Hematopoietic multipotent progenitor cell treated with erythropoietin and hydrocortisone succinate and interleukin-3 and kit ligand, for 4 days (in vitro differentiated cells): Measurements from ENCODE around the gene OPA1.
"Not testable (repeated sequence)": the region's sequence is repeated elsewhere in the genome, so short reads cannot be mapped to it uniquely, and the experiment has no call there.

Experiments used
- DNase-seq: peaks from one replicate; pipeline ENCODE4 v3.0.0-alpha.2; 2015

OPA1 gene

DNA sequence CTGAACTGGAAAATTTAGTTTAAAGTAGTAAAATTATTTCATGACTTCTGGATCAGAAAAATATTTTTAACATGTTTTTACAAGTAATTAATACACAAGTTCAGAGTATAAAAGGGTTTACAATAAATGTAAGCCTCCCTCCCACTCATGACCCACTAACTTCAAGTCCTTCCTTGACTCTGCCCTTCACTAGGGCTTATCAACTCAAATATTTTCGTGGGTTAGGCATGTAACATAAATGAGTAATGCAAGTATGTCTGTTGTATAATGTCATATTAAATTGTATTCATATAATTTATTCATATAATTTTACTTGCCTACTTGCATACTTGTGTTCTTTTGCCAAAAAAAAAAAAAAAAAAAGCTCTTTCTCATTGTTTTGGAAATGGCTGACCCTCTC lies 3.4 kb upstream of the OPA1 start:
- peak; percentile 36 for DNase-seq

DNA sequence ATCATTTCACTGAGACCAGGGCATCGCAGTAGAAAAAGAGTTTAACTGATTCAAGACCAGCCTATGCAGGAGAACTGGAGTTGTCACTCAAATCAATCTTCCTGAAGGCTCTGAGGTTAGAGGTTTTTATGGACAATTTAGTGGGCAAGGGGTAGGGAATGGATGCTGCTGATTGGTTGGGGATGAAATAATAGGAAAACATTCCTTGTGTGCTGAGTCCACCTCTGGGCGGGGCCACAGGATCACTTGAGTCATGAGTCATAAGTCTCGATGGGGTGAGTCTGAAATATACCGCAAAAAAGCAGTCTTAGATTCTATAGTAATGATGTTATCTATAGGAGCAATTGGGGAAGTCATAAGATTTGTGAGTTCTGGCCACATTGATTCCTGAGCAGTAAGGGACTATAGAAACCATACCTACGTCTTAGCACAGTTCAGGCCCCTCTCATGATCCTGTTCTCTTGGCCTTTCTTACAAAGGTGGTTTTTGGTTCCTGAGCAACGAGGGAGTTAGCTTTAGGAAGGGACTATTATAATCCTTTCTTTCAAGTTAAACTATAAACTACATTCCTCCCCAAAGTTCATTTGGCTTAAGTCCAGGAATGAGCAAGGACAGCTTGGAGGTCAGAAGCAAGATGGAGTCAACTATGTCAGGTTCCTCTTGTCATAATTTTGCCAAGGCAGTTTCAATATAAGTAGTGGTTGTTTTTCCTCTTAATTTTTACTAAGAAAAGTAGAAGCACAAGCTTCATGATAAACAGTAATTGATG lies 2.7 kb upstream of the OPA1 start:
- peak; percentile 72 for DNase-seq

DNA sequence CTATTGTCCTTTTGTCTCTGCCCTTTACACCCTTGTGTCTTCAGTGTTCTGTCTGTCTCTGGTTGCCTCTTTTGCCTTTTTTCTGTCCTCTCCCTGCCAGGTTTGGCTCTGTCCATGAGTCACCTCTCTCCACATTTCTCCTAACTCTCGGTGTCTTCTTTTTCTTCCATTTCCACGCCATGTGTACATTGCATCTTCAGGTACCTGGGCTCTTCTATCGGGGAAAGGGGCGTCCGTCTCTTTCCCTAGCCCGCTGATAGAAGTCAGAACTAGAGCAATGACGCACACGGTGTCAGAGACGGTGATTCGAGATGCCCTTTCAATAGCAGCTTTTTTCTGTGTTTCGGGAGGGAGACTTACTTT lies 641 bp downstream of the OPA1 start:
- peak; percentile 60 for DNase-seq

DNA sequence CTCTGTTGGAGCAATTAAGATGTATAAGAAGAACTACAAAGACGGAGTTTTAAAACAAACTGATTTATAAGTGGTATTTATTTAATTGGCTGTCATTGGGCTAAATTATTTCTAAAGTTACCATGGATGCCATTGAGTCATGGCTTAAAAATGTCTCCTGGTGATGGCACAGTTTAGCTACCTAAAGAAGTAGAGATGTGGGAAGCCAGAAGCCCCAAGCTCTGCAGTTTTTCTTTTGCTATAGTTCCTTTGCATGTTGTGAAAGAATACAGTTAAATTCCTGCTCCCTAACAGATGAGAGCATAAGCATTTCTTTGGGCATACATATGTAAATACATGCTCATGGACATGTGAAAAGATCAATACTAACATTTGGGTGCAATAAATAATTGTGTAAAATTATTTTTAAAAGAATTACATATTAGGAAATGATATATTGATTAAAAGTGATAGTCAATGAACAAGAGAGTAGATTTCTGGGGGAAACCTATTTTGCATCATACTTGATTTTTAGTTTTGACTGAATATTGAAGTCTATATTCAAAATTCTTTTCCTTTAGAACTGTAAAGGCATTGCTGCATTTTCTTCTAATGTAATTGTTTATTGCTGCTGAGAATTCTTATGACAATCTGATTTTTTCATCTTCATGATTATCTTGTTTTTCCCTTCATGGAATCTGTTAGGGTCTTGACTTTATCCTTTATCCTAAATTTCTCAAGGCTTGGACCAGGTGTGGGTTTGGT lies 2.1 kb downstream of the OPA1 start:
- no peak for DNase-seq

DNA sequence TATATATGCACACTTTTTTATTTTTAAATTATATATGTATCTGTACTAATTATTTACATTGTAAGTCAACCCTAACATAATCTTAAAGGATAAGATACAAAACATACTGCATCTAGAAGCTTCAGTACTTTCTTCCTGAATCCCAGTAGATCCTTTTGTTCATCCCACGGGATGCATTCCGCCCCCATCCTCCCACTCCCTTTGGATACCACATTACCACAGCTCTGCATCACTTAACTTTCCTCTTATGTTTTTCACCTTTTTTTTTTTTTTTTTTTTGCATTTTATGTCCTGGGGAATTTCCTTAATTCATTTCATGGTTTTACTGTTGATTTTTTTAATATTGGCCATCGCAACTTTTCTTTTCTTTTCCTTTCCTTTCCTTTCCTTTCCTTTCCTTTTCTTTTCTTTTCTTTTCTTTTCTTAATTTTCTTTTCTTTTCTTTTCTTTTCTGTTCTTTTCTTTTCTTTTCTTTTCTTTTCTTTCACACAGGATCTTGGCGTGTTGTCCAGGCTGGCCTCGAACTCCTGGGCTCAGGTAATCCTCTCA lies 3.0 kb downstream of the OPA1 start:
- DNase-seq, result no peak

DNA sequence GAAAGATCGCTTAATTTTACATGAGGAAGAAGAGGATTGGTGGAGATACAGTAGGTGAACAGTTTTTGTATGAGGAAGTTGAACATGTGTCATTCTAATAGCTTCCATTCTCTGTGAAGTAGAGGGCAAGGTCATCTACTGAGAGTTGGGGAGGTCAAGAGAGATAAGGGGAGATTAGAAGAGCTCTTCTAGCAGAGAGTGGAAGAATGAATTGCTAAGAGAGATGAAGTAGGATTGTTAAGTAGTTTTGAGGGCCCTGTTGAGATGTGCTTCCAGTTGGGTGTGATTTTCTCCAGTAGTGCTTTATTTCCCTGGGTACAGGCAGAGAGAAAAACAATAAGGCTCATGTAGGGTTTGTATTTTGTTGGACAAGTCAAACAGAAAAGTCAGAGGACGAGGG lies 5.2 kb downstream of the OPA1 start:
- DNase-seq, result peak; percentile 35

DNA sequence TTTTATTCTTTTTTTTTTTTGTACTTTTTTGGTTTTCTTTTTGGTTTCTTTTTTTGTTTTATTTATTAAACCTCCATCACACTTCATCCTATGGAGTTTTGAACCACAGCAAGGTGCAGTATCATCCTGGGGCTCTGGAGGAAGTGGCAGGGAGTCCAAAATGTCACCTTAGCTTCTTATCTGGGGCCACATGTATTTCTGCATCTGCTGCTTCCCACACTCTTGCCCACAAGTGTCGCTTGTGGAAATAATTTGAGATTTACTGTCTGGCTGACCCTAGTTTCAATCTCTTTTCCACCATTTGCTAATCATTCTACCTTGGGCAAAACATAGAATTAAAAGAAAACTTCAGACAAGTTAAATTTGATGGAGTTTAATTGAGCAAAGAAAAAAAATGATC lies 6.4 kb downstream of the OPA1 start:
- peak; percentile 82 for DNase-seq

DNA sequence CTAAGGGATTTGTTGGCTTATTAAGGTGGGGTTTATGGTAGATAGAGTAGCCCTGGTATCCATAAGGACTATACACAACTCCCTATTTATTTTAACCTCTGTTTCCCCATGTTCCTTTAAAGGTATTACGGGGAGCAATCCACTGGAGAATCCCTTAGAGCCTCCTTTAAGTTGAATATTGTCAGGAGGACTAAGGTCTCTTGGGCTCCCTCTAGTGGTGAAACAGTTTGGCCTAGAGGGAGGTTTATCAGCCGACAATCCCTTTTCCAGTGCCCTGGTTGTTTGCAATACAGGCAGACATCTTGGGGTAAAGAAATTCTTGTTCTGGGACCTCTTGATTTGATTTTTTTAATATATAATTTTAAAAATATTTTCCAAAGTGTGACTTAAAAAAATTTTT lies 12.9 kb downstream of the OPA1 start:
- DNase-seq, result peak; percentile 87

DNA sequence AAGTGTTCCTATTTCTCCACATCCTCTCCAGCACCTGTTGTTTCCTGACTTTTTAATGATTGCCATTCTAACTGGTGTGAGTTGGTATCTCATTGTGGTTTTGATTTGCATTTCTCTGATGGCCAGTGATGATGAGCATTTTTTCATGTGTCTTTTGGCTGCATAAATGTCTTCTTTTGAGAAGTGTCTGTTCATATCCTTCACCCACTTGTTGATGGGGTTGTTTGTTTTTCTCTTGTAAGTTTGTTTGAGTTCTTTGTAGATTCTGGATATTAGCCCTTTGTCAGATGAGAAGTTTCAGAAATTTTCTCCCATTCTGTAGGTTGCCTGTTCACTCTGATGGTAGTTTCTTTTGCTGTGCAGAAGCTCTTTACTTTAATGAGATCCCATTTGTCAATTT lies 13.9 kb downstream of the OPA1 start:
- DNase-seq, result not testable (repeated sequence)

DNA sequence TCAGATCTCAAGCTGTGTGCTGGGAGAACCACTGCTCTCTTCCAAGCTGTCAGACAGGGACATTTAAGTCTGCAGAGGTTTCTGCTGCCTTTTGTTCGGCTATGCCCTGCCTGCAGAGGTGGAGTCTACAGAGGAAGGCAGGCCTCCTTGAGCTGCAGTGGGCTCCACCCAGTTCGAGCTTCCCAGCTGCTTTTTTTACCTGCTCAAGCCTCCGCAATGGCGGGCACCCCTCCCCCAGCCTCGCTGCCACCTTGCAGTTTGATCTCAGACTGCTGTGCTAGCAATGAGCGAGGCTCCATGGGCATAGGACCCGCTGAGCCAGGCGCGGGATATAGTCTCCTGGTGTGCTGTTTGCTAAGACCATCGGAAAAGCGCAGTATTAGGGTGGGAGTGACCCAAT lies 17.5 kb downstream of the OPA1 start:
- not testable (repeated sequence) for DNase-seq

DNA sequence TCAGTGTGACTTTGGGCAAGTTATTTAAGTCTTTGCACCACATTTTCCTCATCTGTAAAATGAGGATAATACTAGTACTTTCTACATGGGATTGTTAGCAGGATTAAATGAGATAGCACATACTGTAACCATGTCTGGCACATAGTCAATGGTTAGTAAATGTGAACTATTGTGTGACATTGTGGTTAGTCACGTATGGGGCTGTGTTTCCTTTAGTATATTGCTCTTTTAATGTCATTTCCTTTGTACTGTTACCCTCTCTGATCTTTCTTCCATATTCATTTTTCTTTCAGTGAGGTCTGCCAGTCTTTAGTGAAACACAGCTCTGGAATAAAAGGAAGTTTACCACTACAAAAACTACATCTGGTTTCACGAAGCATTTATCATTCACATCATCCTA lies 21.4 kb downstream of the OPA1 start:
- no peak for DNase-seq

DNA sequence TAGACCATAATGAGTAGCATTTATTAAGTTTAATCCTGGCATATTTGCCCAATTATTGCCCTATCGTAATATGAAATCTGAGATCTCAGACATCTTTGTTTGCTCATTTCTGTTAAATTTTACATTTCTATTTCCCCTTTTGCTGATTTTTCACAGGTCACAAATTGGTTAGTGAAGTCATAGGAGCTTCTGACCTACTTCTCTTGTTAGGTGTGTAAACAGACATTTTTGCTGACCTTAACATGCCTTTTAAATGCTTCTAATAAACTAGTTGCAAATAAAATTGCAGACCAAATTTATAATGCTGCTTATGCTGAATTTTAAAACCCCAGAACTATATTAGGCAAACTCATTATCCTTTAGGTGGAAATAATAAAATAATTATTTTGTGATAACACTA lies 24.6 kb downstream of the OPA1 start:
- no peak for DNase-seq

DNA sequence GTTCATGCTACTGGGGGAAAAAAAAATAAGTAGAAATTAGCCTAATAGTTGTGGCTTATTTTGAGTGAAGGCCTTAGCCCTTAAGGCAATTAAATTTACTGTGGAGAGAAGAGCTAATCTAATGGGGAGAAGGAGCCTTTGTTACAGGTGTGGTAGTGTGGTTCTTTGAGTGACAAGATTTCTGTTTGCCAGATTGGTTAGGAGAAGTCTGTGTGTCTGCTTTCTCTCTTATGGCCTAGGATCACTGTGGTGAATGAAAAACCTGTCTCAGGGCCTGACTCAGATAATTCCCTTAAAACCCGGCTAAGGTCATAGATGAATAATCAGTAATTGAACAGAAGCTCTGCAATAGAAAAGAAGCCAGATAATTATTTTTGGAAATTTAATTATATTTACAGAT lies 27.0 kb downstream of the OPA1 start:
- DNase-seq, result no peak

DNA sequence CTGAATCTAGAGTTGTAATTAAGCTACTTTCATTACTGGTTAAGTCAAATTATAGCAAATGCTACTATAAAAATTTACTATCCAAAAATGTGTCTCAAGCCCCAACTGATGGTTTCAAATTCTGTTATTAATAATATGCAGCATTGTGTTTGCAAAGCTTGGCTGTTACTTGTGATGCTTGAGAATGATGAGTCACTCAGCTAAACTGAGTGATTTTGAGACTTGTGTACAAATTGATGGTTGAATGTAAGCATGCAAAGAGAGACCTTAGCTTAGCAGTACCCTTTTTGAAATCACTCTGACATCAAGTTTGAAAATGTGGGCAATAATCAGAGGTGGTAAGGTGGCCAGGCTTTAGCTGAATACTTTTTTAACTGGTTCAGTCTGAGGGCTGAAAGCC lies 27.6 kb downstream of the OPA1 start:
- DNase-seq, result no peak

DNA sequence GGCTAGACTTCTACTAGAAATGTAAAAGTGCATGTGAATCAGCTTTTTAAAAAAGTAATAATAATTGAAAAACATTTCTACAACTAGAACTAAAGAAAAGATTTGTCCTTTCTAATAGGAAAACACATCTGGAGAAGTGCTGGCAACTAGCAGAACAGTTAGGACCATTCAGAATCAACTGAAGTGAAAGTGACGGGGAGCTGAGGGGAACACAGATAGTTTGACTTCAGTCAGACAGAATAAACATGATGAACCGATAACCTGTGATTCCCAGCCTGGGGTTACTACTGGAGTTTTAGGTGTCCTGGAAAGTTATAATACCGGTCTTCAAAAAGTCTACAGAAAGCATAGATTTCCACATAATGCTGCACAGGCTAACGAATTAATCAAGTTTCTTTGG lies 28.1 kb downstream of the OPA1 start:
- DNase-seq, result no peak

DNA sequence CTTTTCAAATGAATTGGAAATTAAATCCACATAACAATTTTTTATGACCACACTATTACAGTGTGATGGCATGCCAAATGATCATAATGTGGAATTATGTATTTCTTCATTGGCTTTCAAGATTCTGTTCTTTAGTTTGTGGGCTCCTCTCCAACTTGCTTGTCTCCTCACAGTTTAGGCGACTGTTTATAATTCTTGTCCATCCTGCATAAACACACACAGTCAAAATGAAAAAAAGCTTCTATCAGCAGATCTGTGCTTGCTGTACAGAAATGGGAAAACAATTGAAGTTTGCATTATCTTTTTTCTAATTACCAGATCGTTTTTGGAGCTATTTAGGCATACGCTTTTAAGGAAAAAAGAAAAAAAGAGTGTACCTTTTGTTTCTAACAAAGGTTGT lies 37.0 kb downstream of the OPA1 start:
- DNase-seq, result no peak

DNA sequence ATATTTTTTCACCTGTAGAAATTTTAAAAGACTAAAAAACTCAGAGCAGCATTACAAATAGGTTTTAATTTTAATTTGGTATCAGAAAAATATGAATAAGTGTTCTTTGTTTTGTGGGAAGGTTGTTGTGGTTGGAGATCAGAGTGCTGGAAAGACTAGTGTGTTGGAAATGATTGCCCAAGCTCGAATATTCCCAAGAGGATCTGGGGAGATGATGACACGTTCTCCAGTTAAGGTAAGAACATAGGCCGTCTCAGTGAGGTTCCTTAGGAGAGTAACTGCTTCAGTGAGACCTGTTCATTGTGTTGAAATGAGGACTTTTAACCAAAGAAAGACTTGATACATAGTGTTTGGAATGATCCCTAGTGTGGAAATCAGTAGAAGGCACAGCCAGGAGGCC lies 44.8 kb downstream of the OPA1 start:
- no peak for DNase-seq

DNA sequence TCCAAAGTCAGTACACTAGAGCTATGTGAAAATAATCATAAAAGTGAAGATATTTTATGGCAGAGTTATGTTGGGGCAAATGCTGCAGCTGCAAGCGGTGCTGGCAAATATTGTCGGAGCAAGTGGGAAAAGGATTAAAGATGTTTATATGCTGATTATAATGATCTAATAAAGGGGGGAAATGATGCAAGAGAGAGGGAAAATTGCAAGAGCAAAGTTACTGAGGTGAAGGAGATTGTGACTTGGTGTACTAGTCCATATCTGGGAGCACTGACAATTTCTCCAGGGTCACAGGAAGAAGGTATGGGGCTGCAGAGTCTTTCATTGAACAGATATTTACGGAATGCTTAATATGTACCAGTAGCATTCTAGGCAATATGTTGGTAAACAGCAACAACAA lies 45.8 kb downstream of the OPA1 start:
- DNase-seq, result no peak

DNA sequence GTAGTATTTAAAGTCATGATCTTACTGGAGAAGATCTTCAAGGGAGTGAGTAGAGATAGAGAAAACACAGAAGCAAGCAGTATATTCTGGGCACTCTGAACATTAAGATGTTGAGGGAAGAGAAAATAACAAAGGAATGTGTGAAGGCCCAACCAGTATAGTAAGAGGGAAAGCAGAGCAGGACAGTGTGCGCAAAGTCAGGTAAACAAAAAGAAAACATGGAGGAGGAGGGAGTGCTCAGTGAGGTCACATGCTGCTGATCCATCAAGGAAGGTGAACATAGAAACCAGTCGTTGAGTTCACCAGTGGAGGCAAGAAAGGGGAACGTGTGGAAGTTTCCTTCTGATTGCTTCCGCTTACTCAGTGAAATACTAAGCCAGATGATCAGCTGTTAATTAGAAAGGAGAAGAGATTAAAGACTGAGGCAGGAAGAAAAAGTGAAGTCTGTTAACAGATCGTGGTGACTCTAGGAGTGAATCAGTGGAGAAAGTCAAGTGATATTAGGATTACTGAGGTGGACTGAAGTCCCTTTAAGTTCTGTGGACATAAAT lies 47.2 kb downstream of the OPA1 start:
- no peak for DNase-seq

DNA sequence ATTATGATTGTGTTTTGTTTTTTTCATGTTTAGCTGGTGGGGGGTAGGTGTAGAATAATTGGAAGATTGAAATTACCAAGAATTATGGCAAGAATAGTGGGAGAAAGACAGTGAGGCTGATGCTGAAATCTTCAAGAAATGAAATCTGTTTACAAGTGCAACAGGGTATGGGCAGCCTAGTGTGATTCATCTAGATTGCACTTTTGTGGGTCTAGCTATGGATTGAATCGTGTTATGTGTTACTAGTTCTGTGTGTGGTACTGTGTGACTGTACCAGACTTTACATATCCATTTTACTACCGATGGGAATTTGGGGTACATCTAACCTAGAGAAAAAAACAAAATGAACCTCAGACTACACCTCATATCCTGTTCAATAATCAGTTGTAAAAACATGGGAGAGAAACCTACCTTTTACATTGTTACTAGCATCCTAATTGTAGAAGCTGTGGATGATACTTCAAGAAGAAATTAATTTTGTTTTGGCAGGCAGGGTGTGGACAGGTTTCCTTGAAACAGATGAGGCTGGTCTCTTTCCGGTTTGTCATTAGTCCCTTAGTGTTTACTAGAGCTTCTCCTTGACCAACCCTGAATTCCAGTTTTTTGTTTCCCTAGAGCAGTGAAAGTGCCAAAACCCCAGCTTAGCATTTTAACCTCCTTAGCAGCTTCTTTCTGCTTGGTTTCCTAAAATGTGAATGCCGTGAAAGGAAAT lies 47.9 kb downstream of the OPA1 start:
- no peak for DNase-seq

DNA sequence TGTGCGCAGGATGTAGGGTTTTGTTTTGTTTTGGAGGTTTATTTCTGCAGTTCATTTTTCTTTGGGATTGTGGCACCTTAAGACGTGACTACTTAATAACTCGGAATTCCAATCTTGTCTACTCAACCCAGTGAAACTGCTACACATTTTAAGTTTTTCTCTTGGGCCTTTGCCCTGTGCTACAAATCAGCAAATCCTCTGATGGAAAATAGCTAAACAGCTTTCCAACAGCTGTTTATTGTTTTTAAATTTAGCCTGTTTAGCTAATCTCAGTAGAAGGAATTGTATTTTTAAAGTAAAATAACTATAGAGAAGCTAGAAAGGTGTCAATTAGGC lies 48.4 kb downstream of the OPA1 start:
- no peak for DNase-seq

DNA sequence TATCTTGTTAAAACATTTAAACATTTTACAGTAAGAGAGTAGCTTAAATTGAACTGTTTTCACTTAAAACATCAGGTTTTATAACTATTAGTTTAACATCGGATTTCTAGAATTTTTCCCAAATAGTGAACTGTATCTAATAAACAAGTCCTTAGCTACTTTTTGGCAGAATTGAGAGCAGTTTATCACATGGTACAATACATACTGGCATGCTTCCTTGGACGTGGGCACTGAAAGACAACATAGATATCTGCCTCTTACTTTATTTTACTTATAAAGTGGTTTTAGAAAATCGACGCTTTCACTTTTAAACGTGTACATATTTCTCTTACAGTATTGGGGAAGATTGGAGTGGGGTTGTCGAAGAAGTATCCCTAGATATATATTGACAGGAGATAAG lies 52.8 kb downstream of the OPA1 start:
- no peak for DNase-seq

DNA sequence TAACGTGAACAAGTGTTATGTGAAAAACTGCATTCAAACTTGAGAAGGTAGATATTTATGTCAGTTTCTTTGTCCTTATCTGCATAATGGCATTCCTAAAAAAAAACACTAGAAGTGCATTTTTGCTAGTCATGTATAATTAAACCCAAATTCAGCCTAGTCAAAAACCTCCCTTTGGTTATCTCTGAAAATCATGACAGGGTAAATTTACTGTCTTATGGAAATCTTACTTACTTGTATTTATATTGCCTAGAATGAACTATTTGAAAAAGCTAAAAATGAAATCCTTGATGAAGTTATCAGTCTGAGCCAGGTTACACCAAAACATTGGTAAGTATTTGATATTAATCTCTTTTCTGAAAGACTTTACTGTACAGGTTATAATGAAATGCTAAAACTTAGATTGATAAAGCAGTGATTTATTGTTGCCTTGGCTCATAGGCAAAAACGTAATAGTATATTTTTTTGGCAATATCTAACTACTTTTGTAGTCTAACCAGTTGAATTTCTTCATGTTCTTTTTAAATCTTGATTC lies 55.6 kb downstream of the OPA1 start:
- no peak for DNase-seq
